K562 (cell line): Measurements from ENCODE around the gene IGSF23. TPM values are rescaled to one million over a fixed set of nuclear protein-coding genes. Genes with fewer than 3 reads are reported as not detected.

Experiments used
- ATAC-seq: fragments of 200-7000 bp; cut with Tn5 transposase; 3 replicates; pipeline ENCODE4 v1.9.1; 2020; ENCODE audit warnings: moderate library complexity
- BruUV-seq: library from RNA; stranded (reverse); fragments of 400-500 nt; replicated peaks from 2 replicates; lab custom pipeline; 2021; lab: Mats Ljungman, UMichigan
- CTCF ChIA-PET: fragments of 300-600 bp; formaldehyde crosslinking; extraction: SDS; loops from one replicate; lab custom pipeline; 2021; ENCODE audit warnings: low intra/inter-chr PET ratio; lab: Yijun Ruan, JAX
- POLR2A ChIA-PET: fragments of 300-600, 350-650 bp; sonication (Branson Sonifier 250); formaldehyde crosslinking; extraction: SDS; loops from one replicate; lab custom pipeline; 2021; ENCODE audit warnings: antibody characterized with exemption, inconsistent platforms; lab: Yijun Ruan, JAX
- DNase-seq, 4 experiments: peaks; one replicate each; pipeline versions ENCODE4 v3.0.0 to v3.0.0-alpha.2; 2011 to 2018; ENCODE audit warnings: low spot score in 3 of 4, mixed read lengths in 3 of 4; ENCODE audit errors: extremely low read depth in 1 of 4
- FAIRE-seq: peaks from 2 replicates; lab custom pipeline; 2011; peaks lifted over from hg19 to GRCh38; lab: Jason Lieb, UNC
- H2AFZ ChIP-seq: 2 replicates; pipeline ENCODE4 v1.6.0; 2011; ENCODE audit warnings: low read depth, low read length, control low read depth, inconsistent platforms
- H3K27ac ChIP-seq: fragments of 200-600 bp; 3 replicates; pipeline ENCODE4 v1.8.0; 2011; ENCODE audit warnings: low read depth, mild to moderate bottlenecking, control low read depth, inconsistent platforms, low read length, moderate library complexity, mixed read lengths; ENCODE audit errors: extremely low read depth
- H3K27me3 ChIP-seq, 2 experiments: fragments of 300-600 bp in 1 of 2; 2 replicates in 1 of 2; 3 replicates in 1 of 2; pipeline versions ENCODE4 v1.6.0 to v1.8.0; 2011; ENCODE audit warnings: inconsistent platforms in 2 of 2, low read length in 2 of 2, mild to moderate bottlenecking in 1 of 2, mixed read lengths in 1 of 2, moderate library complexity in 1 of 2; ENCODE audit not compliant: control insufficient read depth in 2 of 2, insufficient read depth in 2 of 2
- H3K36me3 ChIP-seq: fragments of 300-600 bp; 3 replicates; pipeline ENCODE4 v1.8.0; 2011; ENCODE audit warnings: mild to moderate bottlenecking, low read length, inconsistent platforms; ENCODE audit not compliant: control insufficient read depth, insufficient read depth
- H3K4me1 ChIP-seq, 2 experiments: fragments of 200-600 bp in 1 of 2; replicated peaks in 1 of 2; 2 replicates in 1 of 2; 3 replicates in 1 of 2; pipeline versions ENCODE4 v1.5.1 to v1.8.0; 2011; ENCODE audit warnings: inconsistent platforms in 2 of 2, low read length in 2 of 2, mild to moderate bottlenecking in 1 of 2, mixed read lengths in 1 of 2, moderate library complexity in 1 of 2; ENCODE audit not compliant: control insufficient read depth in 2 of 2, insufficient read depth in 2 of 2
- H3K4me2 ChIP-seq: 2 replicates; pipeline ENCODE4 v1.6.1; 2011; ENCODE audit warnings: low read length, control low read depth, inconsistent platforms, mixed read lengths; ENCODE audit not compliant: insufficient read depth
- H3K4me3 ChIP-seq: fragments of 200-600 bp; sonication (generic), shearing (Covaris generic); 2 replicates; pipeline ENCODE4 v1.5.1; 2016; ENCODE audit warnings: control low read depth, inconsistent platforms
- H3K79me2 ChIP-seq: fragments of 200-600 bp; 3 replicates; pipeline ENCODE4 v1.8.0; 2011; ENCODE audit warnings: low read length, inconsistent platforms; ENCODE audit not compliant: control insufficient read depth, insufficient read depth
- H3K9ac ChIP-seq, 2 experiments: 2 replicates each; pipeline versions ENCODE4 v1.6.0 to v1.6.1; 2011; ENCODE audit warnings: low read depth in 2 of 2, low read length in 2 of 2, control low read depth in 1 of 2, inconsistent platforms in 1 of 2, mild to moderate bottlenecking in 1 of 2, mixed read lengths in 1 of 2; ENCODE audit not compliant: insufficient read depth in 1 of 2
- H3K9me1 ChIP-seq: one replicate; pipeline ENCODE4 v1.6.0; 2011; ENCODE audit warnings: inconsistent platforms, mild to moderate bottlenecking, low read length, moderate library complexity; ENCODE audit not compliant: control insufficient read depth, insufficient read depth
- H3K9me3 ChIP-seq: replicated peaks from 2 replicates; pipeline ENCODE4 v1.5.1; 2011; ENCODE audit warnings: low read depth, low read length, inconsistent platforms; ENCODE audit not compliant: control insufficient read depth, insufficient read depth
- H4K20me1 ChIP-seq: replicated peaks from 2 replicates; pipeline ENCODE4 v1.6.1; 2011; ENCODE audit warnings: low read length, inconsistent platforms, mixed read lengths; ENCODE audit not compliant: control insufficient read depth, insufficient read depth
- CC2D1A ChIP-seq: fragments of 450-650 bp; IDR thresholded peaks from 2 replicates; pipeline ENCODE4 v1.6.1; 2017; ENCODE audit warnings: mild to moderate bottlenecking
- FOSL1 ChIP-seq: fragments of 200-800 bp; sonication (Bioruptor generic); conservative IDR thresholded peaks from 2 replicates; pipeline ENCODE4 v1.6.1; 2016; ENCODE audit warnings: missing genetic modification characterization, missing compliant biosample characterization
- HMGXB4 ChIP-seq: sonication (generic); formaldehyde crosslinking; IDR thresholded peaks from 2 replicates; pipeline ENCODE4 v1.8.1; 2023; ENCODE audit warnings: mild to moderate bottlenecking, missing genetic modification reagents
- MCM2 ChIP-seq: fragments of 450-650 bp; IDR thresholded peaks from 2 replicates; pipeline ENCODE4 v1.6.1; 2017; ENCODE audit warnings: low read depth, mild to moderate bottlenecking
- PCBP2 ChIP-seq: fragments of 200-400 bp; formaldehyde crosslinking; IDR thresholded peaks from 2 replicates; pipeline ENCODE4 v1.6.1; 2018; ENCODE audit warnings: low read length, low read depth, mild to moderate bottlenecking, moderate library complexity; ENCODE audit not compliant: poor library complexity, severe bottlenecking
- PHF20 ChIP-seq: fragments of 450-650 bp; IDR thresholded peaks from 2 replicates; pipeline ENCODE4 v1.6.1; 2018; ENCODE audit not compliant: partially characterized antibody
- PHTF2 ChIP-seq: fragments of 250-450 bp; sonication (Bioruptor Pico); IDR thresholded peaks from 2 replicates; pipeline ENCODE4 v1.5.0; 2021; ENCODE audit warnings: mild to moderate bottlenecking
- PRMT5 ChIP-seq: sonication (generic); formaldehyde crosslinking; IDR thresholded peaks from 2 replicates; pipeline ENCODE4 v1.5.0; 2020; ENCODE audit warnings: missing genetic modification reagents
- RB1 ChIP-seq: fragments of 450-650 bp; IDR thresholded peaks from 2 replicates; pipeline ENCODE4 v1.6.1; 2017; ENCODE audit warnings: low read depth, mild to moderate bottlenecking
- SNRNP70 ChIP-seq: fragments of 200-400 bp; formaldehyde crosslinking; optimal IDR thresholded peaks from 2 replicates; pipeline ENCODE3; 2017; ENCODE audit warnings: low read depth, low read length
- TCF3 ChIP-seq: sonication (generic); formaldehyde crosslinking; IDR thresholded peaks from 2 replicates; pipeline ENCODE4 v1.4.0; 2020; ENCODE audit warnings: mild to moderate bottlenecking, missing genetic modification reagents
- YY1 ChIP-seq, 3 experiments: IDR thresholded peaks; 2 replicates each; pipeline ENCODE4 v1.6.1; 2011; ENCODE audit warnings: low read length in 2 of 3, mild to moderate bottlenecking in 2 of 3, moderate library complexity in 2 of 3, borderline replicate concordance in 1 of 3, control low read depth in 1 of 3, low read depth in 1 of 3; ENCODE audit not compliant: insufficient read depth in 3 of 3, insufficient replicate concordance in 2 of 3, control insufficient read depth in 1 of 3, insufficient read length in 1 of 3; ENCODE audit errors: extremely low read depth in 1 of 3
- ZNF146 ChIP-seq: IDR thresholded peaks from one replicate; pipeline ENCODE4 v1.6.1; 2018; ENCODE audit warnings: missing compliant biosample characterization; ENCODE audit not compliant: unreplicated experiment
- ZNF232 ChIP-seq: sonication (generic); formaldehyde crosslinking; IDR thresholded peaks from 2 replicates; pipeline ENCODE4 v1.8.0; 2022; ENCODE audit warnings: mild to moderate bottlenecking, missing genetic modification reagents
- ZNF764 ChIP-seq: fragments of 250-450 bp; sonication (Bioruptor Pico); IDR thresholded peaks from 2 replicates; pipeline ENCODE4 v1.4.0; 2020; ENCODE audit warnings: low read depth, mild to moderate bottlenecking, moderate library complexity
- WGBS: fragments of 100-300 bp; shearing (Covaris generic); methylation state at CpG from one replicate; pipeline ENCODE4 v1.1.6; 2016; ENCODE audit warnings: low coverage, mixed read lengths; ENCODE audit not compliant: insufficient coverage; ENCODE audit errors: missing lambda C conversion rate; 5-methylcytosine and 5-hydroxymethylcytosine counted together
- in situ Hi-C: fragments of 300-500 bp; cut with MboI; formaldehyde crosslinking; loops from 4 replicates; pipeline ENCODE4 v1.15.0; 2018; ENCODE audit warnings: inconsistent platforms, mixed read lengths
- intact Hi-C: fragments of 100-400 bp; cut with micrococcal nuclease; formaldehyde crosslinking; loops from 2 replicates; pipeline ENCODE4 v1.14.2; 2022
- polyA plus RNA-seq, 8 experiments: library from polyadenylated mRNA; depleted of rRNA in 4 of 8; stranded (reverse) in 5 of 8; unstranded in 3 of 8; fragments of >200 nt; fragmentation: Nextera tagmentation in 2 of 8; fragmentation: Illumina TruSeq in 1 of 8; extraction: Ambion mirVana in 2 of 8; extraction: Trizol in 1 of 8; gene quantifications; 2 replicates each; pipeline versions ENCODE4 v1.2.1 to v1.2.3, GENCODE V29; 2011 to 2014; ENCODE audit warnings: inconsistent platforms in 1 of 8, missing spikeins in 1 of 8
- total RNA-seq, 7 experiments: library from RNA; depleted of rRNA in 6 of 7; stranded (reverse); fragments of >200 nt in 6 of 7; fragmentation: Illumina TruSeq in 2 of 7; extraction: Trizol in 2 of 7; gene quantifications; 2 replicates each; pipeline versions ENCODE4 v1.2.1 to v1.2.3, GENCODE V29; 2011 to 2021; ENCODE audit warnings: low replicate concordance in 1 of 7

The IGSF23 gene
- total and polyA plus RNA-seq, 9 of the 15 experiments (the other 6 are each of a cell fraction or from before 2014, with no cell fraction given): not detected

- H3K27ac ChIP-seq: no peak overlapping the region
- no peak for DNase-seq
- TF ChIP-seq PRMT5 (CRISPR knock-in tag) (no peak), ZNF146 (CRISPR knock-in tag) (no peak), FOSL1 (tag) (no peak), RB1 (no peak)
- TF ChIP-seq, all 486 proteins: peak for 0
- Histone ChIP-seq H3K27me3 (no peaks in the 10 kb centered on the region; a peak in 1 of 5 replicates), H3K79me2 (no peaks in the 10 kb centered on the region), H3K4me1 (no peaks in the 10 kb centered on the region; a peak in 1 of 5 replicates), H3K4me3 (no peak overlapping the region), H3K9ac (no peak overlapping the region), H2AFZ (no peak overlapping the region), H3K9me3 (no peaks in the 10 kb centered on the region), H3K4me2 (no peak overlapping the region), H3K9me1 (no peaks in the 10 kb centered on the region), H4K20me1 (no peaks in the 10 kb centered on the region), H3K36me3 (no peaks in the 10 kb centered on the region)
- ChIA-PET CTCF (no interaction called here), POLR2A (interaction anchor here (0.6 kb wide), 1 partner anchor 908 kb away, joined by 3 read pairs; no protein-coding TSS in a partner anchor)
- BruUV-seq: no TSS peak
- WGBS: 29% methylated on average over 5 of the region's 5 CpGs
- intact Hi-C loops: no loop called here
- FAIRE-seq (no peak), ATAC-seq (no peak)
- in situ Hi-C loops: no loop called here
Observed at GRCh38 chr19:44620667-44621066, 7.3 kb downstream of the IGSF23 start.

GRCh38 chr19:44621367-44621766, 8.0 kb downstream of the IGSF23 start:
- in situ Hi-C loops (no loop called here), intact Hi-C loops (no loop called here)
- no peaks in the 10 kb centered on the region; a peak in 1 of 5 replicates for H3K27me3 ChIP-seq
- H3K9ac ChIP-seq: no peak overlapping the region
- H3K9me1 ChIP-seq: no peaks in the 10 kb centered on the region
- no peak overlapping the region for H3K27ac ChIP-seq
- H3K4me3 ChIP-seq: no peak overlapping the region
- 54% methylated on average over 6 of the region's 6 CpGs for WGBS
- no peaks in the 10 kb centered on the region for H3K79me2 ChIP-seq
- no peaks in the 10 kb centered on the region for H3K9me3 ChIP-seq
- H4K20me1 ChIP-seq: no peaks in the 10 kb centered on the region
- POLR2A ChIA-PET: interaction anchor here (0.6 to 0.7 kb wide), 2 partner anchors 9 to 168 kb away, joined by 3 to 6 read pairs; no protein-coding TSS in a partner anchor
- no TSS peak for BruUV-seq
- CTCF ChIA-PET: no interaction called here
- H3K4me2 ChIP-seq: no peak overlapping the region
- no peak overlapping the region for H2AFZ ChIP-seq
- TF ChIP-seq YY1 (IDR thresholded peaks at IDR 0.05; ENCODE audit: borderline replicate concordance in 1 of 3, control insufficient read depth in 1 of 3, extremely low read depth in 1 of 3, insufficient read depth in 3 of 3, insufficient read length in 1 of 3, insufficient replicate concordance in 2 of 3, low read depth in 1 of 3, low read length in 2 of 3): no peak
- no peak for TF ChIP-seq ZNF232 (CRISPR knock-in tag)
- no peak for TF ChIP-seq TCF3 (CRISPR knock-in tag)
- no peak for TF ChIP-seq HMGXB4 (CRISPR knock-in tag)
- TF ChIP-seq PHTF2: no peak
- no peak for TF ChIP-seq MCM2
- no peak for TF ChIP-seq ZNF764 (CRISPR knock-in tag)
- no peak for TF ChIP-seq PCBP2
- TF ChIP-seq CC2D1A: no peak
- no peak for TF ChIP-seq SNRNP70
- TF ChIP-seq PHF20: no peak
- no peaks in the 10 kb centered on the region for H3K36me3 ChIP-seq
- no peak for DNase-seq
- FAIRE-seq: no peak
- no peaks in the 10 kb centered on the region; a peak in 1 of 5 replicates for H3K4me1 ChIP-seq
- ATAC-seq: no peak
